Vagina (tissue), 2 donors: ENCODE results near the gene C22orf31.

Source experiments
- POLR2A ChIP-seq, 2 donors: fragments of 450-650 bp; IDR thresholded peaks; one replicate each; pipeline ENCODE4 v1.6.1; 2017; ENCODE audit warnings: antibody characterized with exemption in 2 of 2, mild to moderate bottlenecking in 2 of 2, moderate library complexity in 2 of 2
- POLR2AphosphoS5 ChIP-seq, 2 donors: sonication (generic); formaldehyde crosslinking; IDR thresholded peaks; one replicate each; pipeline ENCODE4 v1.9.0; 2017; ENCODE audit warnings: antibody characterized with exemption in 2 of 2, mild to moderate bottlenecking in 2 of 2, low read depth in 1 of 2; ENCODE audit not compliant: insufficient read depth in 1 of 2
- TF ChIP-seq, protein P1 (sequence below), 3 experiments: fragments of 450-650 bp in 2 of 3; fragments of 200-600 bp in 1 of 3; sonication (generic) in 1 of 3; IDR thresholded peaks; one replicate each; pipeline ENCODE4 v1.5.1; 2017 to 2019; ENCODE audit warnings: antibody characterized with exemption in 3 of 3, mild to moderate bottlenecking in 2 of 3, moderate library complexity in 2 of 3

DNA sequence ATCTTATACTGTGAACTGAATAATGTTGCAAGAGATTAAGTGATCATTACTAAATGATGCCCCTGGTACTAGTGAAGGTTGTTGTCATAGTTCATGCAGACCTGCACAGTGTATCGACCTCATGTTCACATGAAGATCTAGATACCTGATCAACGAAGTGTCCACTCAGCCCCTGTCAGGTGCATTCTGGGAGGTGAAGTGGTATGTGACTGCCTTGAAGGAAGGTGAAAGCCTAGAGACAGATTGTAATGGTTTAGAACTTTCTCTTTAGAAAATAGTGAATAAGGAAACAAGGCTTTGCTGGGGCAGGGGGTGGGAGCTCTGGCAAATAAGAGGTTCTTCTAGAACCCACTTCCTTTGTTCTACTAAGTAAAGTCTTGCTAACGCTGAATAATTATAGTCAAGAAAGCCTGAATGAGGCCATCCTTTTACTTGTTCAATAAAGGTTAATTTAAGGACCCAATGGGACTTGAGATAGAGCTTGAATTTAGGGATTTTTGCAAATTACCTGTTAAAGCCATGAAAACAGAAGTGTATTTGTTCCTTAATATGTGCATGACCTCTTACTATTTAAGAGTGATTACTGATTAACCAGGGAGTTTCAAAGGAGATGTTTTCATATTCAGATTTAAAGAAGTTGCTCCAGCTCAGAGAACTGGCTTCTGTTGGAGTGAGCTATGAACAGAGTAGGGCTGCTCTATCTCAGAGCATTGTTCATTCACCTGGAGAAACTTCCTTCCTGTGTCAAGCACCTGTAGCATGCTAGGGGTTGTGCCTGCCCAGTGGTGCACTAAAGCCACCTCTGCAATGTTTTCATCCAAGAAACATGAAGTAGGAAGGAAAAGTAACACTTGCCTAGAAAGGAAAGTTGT is 45.3 kb downstream of the C22orf31 start:
- TF ChIP-seq, protein P1, sequence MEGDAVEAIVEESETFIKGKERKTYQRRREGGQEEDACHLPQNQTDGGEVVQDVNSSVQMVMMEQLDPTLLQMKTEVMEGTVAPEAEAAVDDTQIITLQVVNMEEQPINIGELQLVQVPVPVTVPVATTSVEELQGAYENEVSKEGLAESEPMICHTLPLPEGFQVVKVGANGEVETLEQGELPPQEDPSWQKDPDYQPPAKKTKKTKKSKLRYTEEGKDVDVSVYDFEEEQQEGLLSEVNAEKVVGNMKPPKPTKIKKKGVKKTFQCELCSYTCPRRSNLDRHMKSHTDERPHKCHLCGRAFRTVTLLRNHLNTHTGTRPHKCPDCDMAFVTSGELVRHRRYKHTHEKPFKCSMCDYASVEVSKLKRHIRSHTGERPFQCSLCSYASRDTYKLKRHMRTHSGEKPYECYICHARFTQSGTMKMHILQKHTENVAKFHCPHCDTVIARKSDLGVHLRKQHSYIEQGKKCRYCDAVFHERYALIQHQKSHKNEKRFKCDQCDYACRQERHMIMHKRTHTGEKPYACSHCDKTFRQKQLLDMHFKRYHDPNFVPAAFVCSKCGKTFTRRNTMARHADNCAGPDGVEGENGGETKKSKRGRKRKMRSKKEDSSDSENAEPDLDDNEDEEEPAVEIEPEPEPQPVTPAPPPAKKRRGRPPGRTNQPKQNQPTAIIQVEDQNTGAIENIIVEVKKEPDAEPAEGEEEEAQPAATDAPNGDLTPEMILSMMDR (IDR thresholded peaks at IDR 0.05): no peak
- no peak for TF ChIP-seq POLR2AphosphoS5 (IDR thresholded peaks at IDR 0.05; ENCODE audit: insufficient read depth in 1 of 2, low read depth in 1 of 2)
- no peak for TF ChIP-seq POLR2A (IDR thresholded peaks at IDR 0.05)
